NK-92 (cell line): ENCODE measurements around the gene FHIP1A.

ENCODE experiments used
- DNase-seq: peaks from one replicate; lab custom pipeline; 2025; ENCODE audit not compliant: unreplicated experiment; lab: John Stamatoyannopoulos, UW

Gene FHIP1A

DNA sequence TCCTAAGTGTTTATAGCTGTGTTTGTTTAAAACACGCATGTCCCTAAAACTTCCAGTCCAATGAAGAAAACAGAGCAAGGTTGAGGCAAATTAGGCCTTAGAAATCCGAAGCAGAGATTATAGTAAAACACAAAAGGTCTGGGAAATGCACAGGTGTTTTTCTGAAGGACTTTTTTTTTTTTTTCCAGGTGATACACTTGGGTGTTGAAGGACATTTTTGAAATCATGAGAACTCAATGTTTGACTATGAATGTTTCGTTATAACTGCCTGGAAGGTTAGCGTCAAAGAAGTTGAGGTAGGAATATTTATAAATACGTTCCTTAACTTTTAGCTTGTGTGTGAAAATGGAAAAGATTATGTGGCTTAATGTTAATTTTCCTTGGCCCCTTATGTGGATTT lies 45.5 kb downstream of the FHIP1A start:
- DNase-seq, result no peak

DNA sequence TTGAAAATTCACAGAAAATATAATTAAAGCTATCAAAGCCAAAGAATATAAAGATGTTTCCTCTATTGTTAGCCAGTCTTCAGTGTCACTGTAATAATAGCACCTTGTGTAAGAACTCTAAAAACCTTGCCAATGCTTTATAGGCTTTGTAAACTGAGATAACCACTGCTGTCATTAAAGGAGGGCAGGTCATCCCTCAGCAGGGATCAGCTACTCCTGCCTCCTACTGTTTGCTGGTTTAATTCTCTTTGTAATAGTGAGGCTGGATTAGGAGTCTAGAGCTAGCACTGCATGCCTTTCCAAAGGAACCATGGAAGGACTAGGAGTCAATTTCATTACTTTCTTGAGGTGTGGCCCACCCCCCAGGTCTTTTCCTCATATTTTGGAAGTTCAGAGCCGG lies 46.2 kb downstream of the FHIP1A start:
- DNase-seq, result no peak

DNA sequence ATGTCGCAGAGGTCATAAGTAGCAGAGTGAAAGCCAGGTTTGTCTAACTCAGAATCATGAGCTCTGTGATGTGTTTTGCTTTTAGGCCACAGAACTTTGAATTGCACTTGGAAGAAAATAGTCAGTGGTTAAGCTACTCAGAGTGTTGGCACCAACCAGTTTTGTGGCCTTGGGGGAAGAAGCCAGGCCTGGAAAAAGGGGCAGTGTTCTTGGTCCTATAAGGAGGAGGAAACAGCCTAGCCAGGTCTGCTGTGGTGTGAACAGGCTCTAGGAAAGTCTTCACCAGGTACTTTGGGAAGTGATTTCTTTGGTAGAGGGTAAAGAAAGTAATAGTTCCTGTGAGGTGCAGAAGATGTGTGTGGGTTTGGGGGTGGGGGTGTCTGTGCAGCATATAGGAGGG lies 49.2 kb downstream of the FHIP1A start:
- no peak for DNase-seq
